HepG2 (cell line): ENCODE results near the gene NLRP13. TPM values are rescaled to one million over a fixed set of nuclear protein-coding genes. Genes with fewer than 3 reads are reported as not detected.

Experiments used
- ATAC-seq: fragments of 200-7000 bp; cut with Tn5 transposase; 3 replicates; pipeline ENCODE4 v1.9.1; 2020; ENCODE audit warnings: mild to moderate bottlenecking, moderate library complexity
- BruUV-seq: library from RNA; stranded (reverse); fragments of 400-500 nt; replicated peaks from 2 replicates; lab custom pipeline; 2021; lab: Mats Ljungman, UMichigan
- CTCF ChIA-PET: fragments of 300-600 bp; formaldehyde crosslinking; extraction: SDS; loops from one replicate; lab custom pipeline; 2021; ENCODE audit warnings: low total read pairs, inconsistent platforms, low intra/inter-chr PET ratio; lab: Yijun Ruan, JAX
- POLR2A ChIA-PET: fragments of 350-600 bp; sonication (Branson Sonifier 250); formaldehyde crosslinking; loops from one replicate; lab custom pipeline; 2020; ENCODE audit warnings: antibody characterized with exemption, inconsistent platforms; lab: Yijun Ruan, JAX
- DNase-seq: peaks from one replicate; pipeline ENCODE4 v3.0.0-alpha.2; 2015; ENCODE audit warnings: low spot score
- FAIRE-seq: peaks from 3 replicates; lab custom pipeline; 2011; peaks lifted over from hg19 to GRCh38; lab: Jason Lieb, UNC
- H2AFZ ChIP-seq: one replicate; pipeline ENCODE4 v1.6.1; 2011; ENCODE audit warnings: low read length, inconsistent platforms
- H3K27ac ChIP-seq: fragments of 300-600 bp; 3 replicates; pipeline ENCODE4 v1.8.0; 2011; ENCODE audit warnings: mixed run types, mild to moderate bottlenecking, mixed read lengths, low read length, inconsistent platforms; ENCODE audit not compliant: insufficient read depth; ENCODE audit errors: extremely low read length
- H3K27me3 ChIP-seq, 2 experiments: fragments of 200-600 bp in 1 of 2; 2 replicates in 1 of 2; 3 replicates in 1 of 2; pipeline versions ENCODE4 v1.6.0 to v1.8.0; 2011; ENCODE audit warnings: low read length in 2 of 2, mild to moderate bottlenecking in 2 of 2, moderate library complexity in 2 of 2, inconsistent platforms in 1 of 2; ENCODE audit not compliant: insufficient read depth in 2 of 2, control insufficient read depth in 1 of 2
- H3K36me3 ChIP-seq, 2 experiments: fragments of 200-600 bp in 1 of 2; replicated peaks in 1 of 2; 2 replicates in 1 of 2; 3 replicates in 1 of 2; pipeline versions ENCODE4 v1.5.1 to v1.8.0; 2011; ENCODE audit warnings: low read length in 2 of 2, inconsistent platforms in 1 of 2; ENCODE audit not compliant: insufficient read depth in 2 of 2, control insufficient read depth in 1 of 2
- H3K4me1 ChIP-seq: 2 replicates; pipeline ENCODE4 v1.5.1; 2012; ENCODE audit warnings: low read length, inconsistent platforms; ENCODE audit not compliant: insufficient read depth
- H3K4me2 ChIP-seq: 2 replicates; pipeline ENCODE4 v1.6.0; 2011; ENCODE audit warnings: low read depth, low read length, inconsistent platforms
- H3K4me3 ChIP-seq, 3 experiments: fragments of 200-600 bp in 1 of 3; sonication (generic), shearing (Covaris generic) in 1 of 3; replicated peaks in 1 of 3; 2 replicates each; pipeline ENCODE4 v1.5.1; 2011 to 2016; ENCODE audit warnings: low read length in 3 of 3, inconsistent platforms in 2 of 3, low read depth in 2 of 3, mild to moderate bottlenecking in 2 of 3, control low read depth in 1 of 3, mixed read lengths in 1 of 3; ENCODE audit not compliant: insufficient read depth in 1 of 3
- H3K79me2 ChIP-seq: one replicate; pipeline ENCODE4 v1.6.1; 2011; ENCODE audit warnings: low read length, inconsistent platforms; ENCODE audit not compliant: insufficient read depth
- H3K9ac ChIP-seq: 2 replicates; pipeline ENCODE4 v1.6.0; 2011; ENCODE audit warnings: mild to moderate bottlenecking, low read depth, low read length, inconsistent platforms; ENCODE audit not compliant: insufficient read depth
- H3K9me3 ChIP-seq: 2 replicates; pipeline ENCODE4 v1.5.1; 2012; ENCODE audit warnings: mild to moderate bottlenecking, low read length
- H4K20me1 ChIP-seq: 2 replicates; pipeline ENCODE4 v1.6.0; 2011; ENCODE audit warnings: inconsistent platforms, mild to moderate bottlenecking, low read length, moderate library complexity; ENCODE audit not compliant: insufficient read depth
- PAX8 ChIP-seq: sonication (generic); formaldehyde crosslinking; IDR thresholded peaks from 2 replicates; pipeline ENCODE4 v1.8.0; 2022; ENCODE audit warnings: mild to moderate bottlenecking, missing genetic modification reagents, borderline replicate concordance
- SRY ChIP-seq: sonication (generic); formaldehyde crosslinking; IDR thresholded peaks from 2 replicates; pipeline ENCODE4 v1.8.0; 2022; ENCODE audit warnings: mild to moderate bottlenecking, missing genetic modification reagents
- TMF1 ChIP-seq: sonication (generic); formaldehyde crosslinking; IDR thresholded peaks from 2 replicates; pipeline ENCODE4 v1.8.1; 2022; ENCODE audit warnings: low read depth, missing genetic modification reagents
- TOPORS ChIP-seq: sonication (generic); formaldehyde crosslinking; IDR thresholded peaks from 2 replicates; pipeline ENCODE4 v1.8.0; 2023; ENCODE audit warnings: mild to moderate bottlenecking, missing genetic modification reagents
- ZKSCAN1 ChIP-seq: fragments of 150-350 bp; IDR thresholded peaks from 2 replicates; pipeline ENCODE4 v1.6.1; 2014; ENCODE audit warnings: low read length
- ZNF282 ChIP-seq: fragments of 450-650 bp; IDR thresholded peaks from 2 replicates; pipeline ENCODE4 v1.6.1; 2018; ENCODE audit not compliant: partially characterized antibody
- ZSCAN30 ChIP-seq: sonication (generic); formaldehyde crosslinking; IDR thresholded peaks from 2 replicates; pipeline ENCODE4 v1.5.0; 2020; ENCODE audit warnings: mild to moderate bottlenecking, missing genetic modification reagents
- WGBS: methylation state at CpG from one replicate; pipeline ENCODE4 v1.1.6; 2017; ENCODE audit warnings: low lambda C conversion rate; 5-methylcytosine and 5-hydroxymethylcytosine counted together
- in situ Hi-C: cut with HindIII; loops from 2 replicates; pipeline ENCODE4 v1.10.0; 2017; ENCODE audit warnings: low pct_unique_long_range_greater_than_20kb; ENCODE audit not compliant: extremely low pct_ligation_motif_present
- intact Hi-C: fragments of 100-400 bp; cut with micrococcal nuclease; formaldehyde crosslinking; loops from one replicate; pipeline ENCODE4 v1.10.0; 2022; ENCODE audit not compliant: unreplicated experiment
- polyA plus RNA-seq, 8 experiments: library from polyadenylated mRNA; depleted of rRNA in 3 of 8; stranded (reverse) in 7 of 8; unstranded in 1 of 8; fragments of >200 nt; fragmentation: Illumina TruSeq in 4 of 8; extraction: Trizol in 4 of 8; gene quantifications; 2 replicates each; pipeline versions ENCODE4 v1.2.1 to v1.2.3, GENCODE V29; 2011 to 2016; ENCODE audit warnings: low read depth in 4 of 8, missing spikeins in 1 of 8, mixed read lengths in 1 of 8; ENCODE audit not compliant: insufficient read depth in 1 of 8
- total RNA-seq, 5 experiments: library from RNA; depleted of rRNA; stranded (reverse); fragments of >200 nt; fragmentation: Illumina TruSeq; extraction: Trizol; gene quantifications; 2 replicates each; pipeline ENCODE4 v1.2.3, GENCODE V29; 2016; ENCODE audit warnings: low read depth in 1 of 5
- TF ChIP-seq, protein P1 (sequence below): sonication (generic); formaldehyde crosslinking; IDR thresholded peaks from 2 replicates; pipeline ENCODE4 v1.4.0; 2020; ENCODE audit warnings: missing genetic modification reagents
- TF ChIP-seq, protein P2 (sequence below): IDR thresholded peaks from 2 replicates; pipeline ENCODE4 v1.6.1; 2016; ENCODE audit warnings: control low read depth
- TF ChIP-seq, protein P3 (sequence below): sonication (generic); formaldehyde crosslinking; IDR thresholded peaks from 2 replicates; pipeline ENCODE4 v1.9.0; 2022; ENCODE audit warnings: low read depth, missing genetic modification reagents
- TF ChIP-seq, protein P4 (sequence below): sonication (generic); formaldehyde crosslinking; IDR thresholded peaks from 2 replicates; pipeline ENCODE4 v1.8.0; 2022; ENCODE audit warnings: mild to moderate bottlenecking, missing genetic modification reagents; ENCODE audit not compliant: insufficient replicate concordance

Gene NLRP13
- total and polyA plus RNA-seq, 2 of the 13 experiments (the other 11 are each of a cell fraction or from before 2014, with no cell fraction given), result not detected

DNA sequence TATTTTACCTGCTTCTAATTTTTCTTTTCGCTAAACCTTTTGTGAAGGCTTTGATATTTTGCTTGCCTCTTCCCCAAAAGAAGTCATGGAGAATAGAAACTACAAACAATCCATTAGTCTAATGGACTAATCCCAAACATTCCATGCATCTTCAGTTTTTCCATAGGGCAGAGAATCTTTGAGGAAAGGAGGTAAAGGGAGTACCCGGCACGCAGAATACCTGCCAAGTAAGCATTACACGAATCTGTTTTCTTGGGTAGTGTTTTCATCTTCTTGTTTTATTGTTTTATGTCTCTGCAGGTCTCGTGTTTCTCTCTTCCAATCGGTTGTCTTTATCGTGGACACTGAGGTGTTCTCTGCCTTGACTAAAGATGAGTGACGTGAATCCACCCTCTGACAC, 15.4 kb upstream of the NLRP13 start, which contains the start of gene NLRP8 (continued):
- TF ChIP-seq, protein P1, sequence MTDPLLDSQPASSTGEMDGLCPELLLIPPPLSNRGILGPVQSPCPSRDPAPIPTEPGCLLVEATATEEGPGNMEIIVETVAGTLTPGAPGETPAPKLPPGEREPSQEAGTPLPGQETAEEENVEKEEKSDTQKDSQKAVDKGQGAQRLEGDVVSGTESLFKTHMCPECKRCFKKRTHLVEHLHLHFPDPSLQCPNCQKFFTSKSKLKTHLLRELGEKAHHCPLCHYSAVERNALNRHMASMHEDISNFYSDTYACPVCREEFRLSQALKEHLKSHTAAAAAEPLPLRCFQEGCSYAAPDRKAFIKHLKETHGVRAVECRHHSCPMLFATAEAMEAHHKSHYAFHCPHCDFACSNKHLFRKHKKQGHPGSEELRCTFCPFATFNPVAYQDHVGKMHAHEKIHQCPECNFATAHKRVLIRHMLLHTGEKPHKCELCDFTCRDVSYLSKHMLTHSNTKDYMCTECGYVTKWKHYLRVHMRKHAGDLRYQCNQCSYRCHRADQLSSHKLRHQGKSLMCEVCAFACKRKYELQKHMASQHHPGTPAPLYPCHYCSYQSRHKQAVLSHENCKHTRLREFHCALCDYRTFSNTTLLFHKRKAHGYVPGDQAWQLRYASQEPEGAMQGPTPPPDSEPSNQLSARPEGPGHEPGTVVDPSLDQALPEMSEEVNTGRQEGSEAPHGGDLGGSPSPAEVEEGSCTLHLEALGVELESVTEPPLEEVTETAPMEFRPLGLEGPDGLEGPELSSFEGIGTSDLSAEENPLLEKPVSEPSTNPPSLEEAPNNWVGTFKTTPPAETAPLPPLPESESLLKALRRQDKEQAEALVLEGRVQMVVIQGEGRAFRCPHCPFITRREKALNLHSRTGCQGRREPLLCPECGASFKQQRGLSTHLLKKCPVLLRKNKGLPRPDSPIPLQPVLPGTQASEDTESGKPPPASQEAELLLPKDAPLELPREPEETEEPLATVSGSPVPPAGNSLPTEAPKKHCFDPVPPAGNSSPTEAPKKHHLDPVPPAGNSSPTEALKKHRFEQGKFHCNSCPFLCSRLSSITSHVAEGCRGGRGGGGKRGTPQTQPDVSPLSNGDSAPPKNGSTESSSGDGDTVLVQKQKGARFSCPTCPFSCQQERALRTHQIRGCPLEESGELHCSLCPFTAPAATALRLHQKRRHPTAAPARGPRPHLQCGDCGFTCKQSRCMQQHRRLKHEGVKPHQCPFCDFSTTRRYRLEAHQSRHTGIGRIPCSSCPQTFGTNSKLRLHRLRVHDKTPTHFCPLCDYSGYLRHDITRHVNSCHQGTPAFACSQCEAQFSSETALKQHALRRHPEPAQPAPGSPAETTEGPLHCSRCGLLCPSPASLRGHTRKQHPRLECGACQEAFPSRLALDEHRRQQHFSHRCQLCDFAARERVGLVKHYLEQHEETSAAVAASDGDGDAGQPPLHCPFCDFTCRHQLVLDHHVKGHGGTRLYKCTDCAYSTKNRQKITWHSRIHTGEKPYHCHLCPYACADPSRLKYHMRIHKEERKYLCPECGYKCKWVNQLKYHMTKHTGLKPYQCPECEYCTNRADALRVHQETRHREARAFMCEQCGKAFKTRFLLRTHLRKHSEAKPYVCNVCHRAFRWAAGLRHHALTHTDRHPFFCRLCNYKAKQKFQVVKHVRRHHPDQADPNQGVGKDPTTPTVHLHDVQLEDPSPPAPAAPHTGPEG (CRISPR knock-in tag), result no peak
- TF ChIP-seq, protein P2, sequence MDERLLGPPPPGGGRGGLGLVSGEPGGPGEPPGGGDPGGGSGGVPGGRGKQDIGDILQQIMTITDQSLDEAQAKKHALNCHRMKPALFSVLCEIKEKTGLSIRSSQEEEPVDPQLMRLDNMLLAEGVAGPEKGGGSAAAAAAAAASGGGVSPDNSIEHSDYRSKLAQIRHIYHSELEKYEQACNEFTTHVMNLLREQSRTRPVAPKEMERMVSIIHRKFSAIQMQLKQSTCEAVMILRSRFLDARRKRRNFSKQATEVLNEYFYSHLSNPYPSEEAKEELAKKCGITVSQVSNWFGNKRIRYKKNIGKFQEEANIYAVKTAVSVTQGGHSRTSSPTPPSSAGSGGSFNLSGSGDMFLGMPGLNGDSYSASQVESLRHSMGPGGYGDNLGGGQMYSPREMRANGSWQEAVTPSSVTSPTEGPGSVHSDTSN (CRISPR knock-in tag), result no peak
- TF ChIP-seq TOPORS (no peak), SRY (CRISPR knock-in tag) (no peak)
- TF ChIP-seq, all 625 proteins: peak for 0

DNA sequence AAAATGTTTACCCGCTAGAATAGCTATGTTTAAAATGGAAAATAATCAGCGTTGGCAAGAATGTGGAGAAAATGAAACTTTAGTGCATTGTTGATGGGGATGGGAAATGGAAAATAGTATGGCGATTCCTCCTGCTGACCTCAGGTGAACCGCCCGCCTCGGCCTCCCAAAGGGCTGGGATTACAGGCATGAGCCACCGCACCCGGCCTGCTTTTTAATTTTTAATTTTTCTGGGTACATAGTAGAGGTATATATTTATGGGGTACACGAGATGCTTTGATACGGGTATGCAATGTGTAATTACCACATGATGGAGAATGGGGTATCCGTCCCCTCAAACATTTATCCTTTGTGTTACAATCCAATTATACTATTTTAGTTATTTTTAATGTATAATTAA, 8.2 kb upstream of the NLRP13 start:
- TF ChIP-seq ZSCAN30 (CRISPR knock-in tag) (no peak), PAX8 (CRISPR knock-in tag) (no peak), TMF1 (CRISPR knock-in tag) (no peak), ZNF282 (no peak), ZKSCAN1 (no peak)
- TF ChIP-seq, protein P3, sequence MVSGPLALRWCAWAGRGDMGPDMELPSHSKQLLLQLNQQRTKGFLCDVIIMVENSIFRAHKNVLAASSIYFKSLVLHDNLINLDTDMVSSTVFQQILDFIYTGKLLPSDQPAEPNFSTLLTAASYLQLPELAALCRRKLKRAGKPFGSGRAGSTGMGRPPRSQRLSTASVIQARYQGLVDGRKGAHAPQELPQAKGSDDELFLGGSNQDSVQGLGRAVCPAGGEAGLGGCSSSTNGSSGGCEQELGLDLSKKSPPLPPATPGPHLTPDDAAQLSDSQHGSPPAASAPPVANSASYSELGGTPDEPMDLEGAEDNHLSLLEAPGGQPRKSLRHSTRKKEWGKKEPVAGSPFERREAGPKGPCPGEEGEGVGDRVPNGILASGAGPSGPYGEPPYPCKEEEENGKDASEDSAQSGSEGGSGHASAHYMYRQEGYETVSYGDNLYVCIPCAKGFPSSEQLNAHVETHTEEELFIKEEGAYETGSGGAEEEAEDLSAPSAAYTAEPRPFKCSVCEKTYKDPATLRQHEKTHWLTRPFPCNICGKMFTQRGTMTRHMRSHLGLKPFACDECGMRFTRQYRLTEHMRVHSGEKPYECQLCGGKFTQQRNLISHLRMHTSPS (CRISPR knock-in tag), result no peak
- TF ChIP-seq, protein P4, sequence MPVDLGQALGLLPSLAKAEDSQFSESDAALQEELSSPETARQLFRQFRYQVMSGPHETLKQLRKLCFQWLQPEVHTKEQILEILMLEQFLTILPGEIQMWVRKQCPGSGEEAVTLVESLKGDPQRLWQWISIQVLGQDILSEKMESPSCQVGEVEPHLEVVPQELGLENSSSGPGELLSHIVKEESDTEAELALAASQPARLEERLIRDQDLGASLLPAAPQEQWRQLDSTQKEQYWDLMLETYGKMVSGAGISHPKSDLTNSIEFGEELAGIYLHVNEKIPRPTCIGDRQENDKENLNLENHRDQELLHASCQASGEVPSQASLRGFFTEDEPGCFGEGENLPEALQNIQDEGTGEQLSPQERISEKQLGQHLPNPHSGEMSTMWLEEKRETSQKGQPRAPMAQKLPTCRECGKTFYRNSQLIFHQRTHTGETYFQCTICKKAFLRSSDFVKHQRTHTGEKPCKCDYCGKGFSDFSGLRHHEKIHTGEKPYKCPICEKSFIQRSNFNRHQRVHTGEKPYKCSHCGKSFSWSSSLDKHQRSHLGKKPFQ (CRISPR knock-in tag), result no peak
- H3K27ac ChIP-seq, result no peak overlapping the region
- intact Hi-C loops, result loop anchor here (10.0 kb wide), 1 partner anchor 644 kb away; no protein-coding TSS in a partner anchor
- BruUV-seq, result no TSS peak
- H3K4me1 ChIP-seq, result no peaks in the 10 kb centered on the region
- no peaks in the 10 kb centered on the region for H3K36me3 ChIP-seq
- DNase-seq (no peak), ATAC-seq (no peak), FAIRE-seq (no peak)
- no peak overlapping the region for H3K9ac ChIP-seq
- no peak overlapping the region for H2AFZ ChIP-seq
- ChIA-PET POLR2A (no interaction called here), CTCF (no interaction called here)
- in situ Hi-C loops, result no loop called here
- peaks cover 0 to 6% of the 10 kb centered on the region in 2 experiments; a peak in 3 of 5 replicates for H3K27me3 ChIP-seq
- 33% methylated on average over 11 of the region's 11 CpGs for WGBS
- H3K79me2 ChIP-seq, result no peaks in the 10 kb centered on the region
- no peak overlapping the region for H3K4me3 ChIP-seq
- H3K4me2 ChIP-seq, result no peak overlapping the region
- no peaks in the 10 kb centered on the region for H3K9me3 ChIP-seq
- no peaks in the 10 kb centered on the region for H4K20me1 ChIP-seq
